Testis (tissue), 2 donors: ENCODE results near the gene IMMP2L.

ENCODE experiments used
- POLR2A ChIP-seq: fragments of 450-650 bp; IDR thresholded peaks from one replicate; pipeline ENCODE4 v1.6.1; 2017; ENCODE audit warnings: antibody characterized with exemption, mild to moderate bottlenecking, moderate library complexity
- TF ChIP-seq, protein P1 (sequence below), 3 experiments: fragments of 450-650 bp in 2 of 3; fragments of 200-600 bp in 1 of 3; sonication (generic) in 1 of 3; IDR thresholded peaks; one replicate each; pipeline ENCODE4 v1.5.1; 2016 to 2019; ENCODE audit warnings: antibody characterized with exemption in 3 of 3, mild to moderate bottlenecking in 2 of 3, moderate library complexity in 1 of 3

DNA sequence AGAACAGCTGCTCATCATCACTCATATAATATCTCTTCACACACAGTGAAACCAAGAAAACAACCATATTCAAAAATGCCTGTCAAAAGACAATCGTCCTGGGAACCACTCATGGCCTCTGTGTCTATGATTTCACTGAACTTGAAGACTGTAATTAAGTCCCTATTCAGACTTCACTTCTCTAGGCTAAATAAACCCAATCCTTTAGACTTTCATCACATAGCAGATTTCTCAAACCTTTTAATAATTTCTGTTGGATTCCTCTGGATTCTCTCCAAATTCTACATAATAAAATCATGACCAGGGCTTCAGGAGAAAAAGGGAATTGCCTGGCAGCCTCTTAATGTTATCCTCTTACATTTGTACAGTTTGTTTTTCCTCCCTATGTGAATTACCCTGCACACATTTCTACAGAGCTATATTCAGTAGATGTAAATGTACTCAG lies 270.2 kb downstream of the IMMP2L start:
- TF ChIP-seq, protein P1, sequence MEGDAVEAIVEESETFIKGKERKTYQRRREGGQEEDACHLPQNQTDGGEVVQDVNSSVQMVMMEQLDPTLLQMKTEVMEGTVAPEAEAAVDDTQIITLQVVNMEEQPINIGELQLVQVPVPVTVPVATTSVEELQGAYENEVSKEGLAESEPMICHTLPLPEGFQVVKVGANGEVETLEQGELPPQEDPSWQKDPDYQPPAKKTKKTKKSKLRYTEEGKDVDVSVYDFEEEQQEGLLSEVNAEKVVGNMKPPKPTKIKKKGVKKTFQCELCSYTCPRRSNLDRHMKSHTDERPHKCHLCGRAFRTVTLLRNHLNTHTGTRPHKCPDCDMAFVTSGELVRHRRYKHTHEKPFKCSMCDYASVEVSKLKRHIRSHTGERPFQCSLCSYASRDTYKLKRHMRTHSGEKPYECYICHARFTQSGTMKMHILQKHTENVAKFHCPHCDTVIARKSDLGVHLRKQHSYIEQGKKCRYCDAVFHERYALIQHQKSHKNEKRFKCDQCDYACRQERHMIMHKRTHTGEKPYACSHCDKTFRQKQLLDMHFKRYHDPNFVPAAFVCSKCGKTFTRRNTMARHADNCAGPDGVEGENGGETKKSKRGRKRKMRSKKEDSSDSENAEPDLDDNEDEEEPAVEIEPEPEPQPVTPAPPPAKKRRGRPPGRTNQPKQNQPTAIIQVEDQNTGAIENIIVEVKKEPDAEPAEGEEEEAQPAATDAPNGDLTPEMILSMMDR (IDR thresholded peaks at IDR 0.05), result no peak
- TF ChIP-seq POLR2A, result no peak
